Renal cortical epithelial cell (primary cell): ENCODE results near the gene KLK10. TPM values are rescaled to one million over a fixed set of nuclear protein-coding genes. Genes with fewer than 3 reads are reported as not detected.
A peak's percentile ranks its signal among the peaks of the same experiment; 100 is the strongest.
"Not testable (repeated sequence)": the region's sequence is repeated elsewhere in the genome, so short reads cannot be mapped to it uniquely, and the experiment has no call there.

Source experiments
- DNase-seq: peaks from one replicate; pipeline ENCODE4 v3.0.0-alpha.2; 2011; ENCODE audit warnings: low read depth
- total RNA-seq: library from RNA; depleted of rRNA; stranded (reverse); fragments of >200 nt; gene quantifications from 2 replicates; pipeline ENCODE4 v1.2.3, GENCODE V29; 2014

KLK10 gene
- total RNA-seq, 1 donor from 2014 or later: 0.60 TPM

GRCh38 chr19:51002089-51002532 is 17.4 kb downstream of the KLK10 start:
- no peak for DNase-seq

GRCh38 chr19:51001515-51001914 is 18.0 kb downstream of the KLK10 start, which contains the start of gene KLK8:
Gene KLK8, minus strand, starts transcription at chr19:51001604. Its CDS starts 437 bp downstream, at chr19:51001167.
- DNase-seq: no peak

GRCh38 chr19:51000981-51001380 is 18.5 kb downstream of the KLK10 start:
- no peak for DNase-seq

GRCh38 chr19:51000426-51000825 is 19.1 kb downstream of the KLK10 start:
- no peak for DNase-seq

GRCh38 chr19:50998686-50999085 is 20.8 kb downstream of the KLK10 start:
- no peak for DNase-seq

- no peak for DNase-seq
Measured at GRCh38 chr19:50998061-50998460, 21.4 kb downstream of the KLK10 start.

- no peak for DNase-seq
Measured at GRCh38 chr19:50994129-50994528, 25.4 kb downstream of the KLK10 start.

GRCh38 chr19:50992666-50993035 is 26.9 kb downstream of the KLK10 start:
- peak; percentile 38 for DNase-seq

GRCh38 chr19:50984416-50984815 is 35.1 kb downstream of the KLK10 start:
- not testable (repeated sequence) for DNase-seq

GRCh38 chr19:50983625-50984292 is 35.8 kb downstream of the KLK10 start, which contains the start of gene KLK7:
Gene KLK7, minus strand, starts transcription at chr19:50983917. Its CDS starts 1,518 bp downstream, at chr19:50982399.
- no peak for DNase-seq

- DNase-seq: no peak
Measured at GRCh38 chr19:50982186-50982585, 37.3 kb downstream of the KLK10 start.

GRCh38 chr19:50981587-50982146 is 37.8 kb downstream of the KLK10 start:
- no peak for DNase-seq

GRCh38 chr19:50980208-50980607 is 39.3 kb downstream of the KLK10 start:
- DNase-seq: no peak

- DNase-seq: no peak
Measured at GRCh38 chr19:50979758-50980157, 39.8 kb downstream of the KLK10 start.

- DNase-seq: no peak
Measured at GRCh38 chr19:50978772-50979390, 40.6 kb downstream of the KLK10 start.

GRCh38 chr19:50977626-50978025 is 41.9 kb downstream of the KLK10 start:
- no peak for DNase-seq

GRCh38 chr19:50975766-50976165 is 43.7 kb downstream of the KLK10 start:
- DNase-seq: peak; percentile 12

GRCh38 chr19:50974702-50975556 is 44.6 kb downstream of the KLK10 start:
- no peak for DNase-seq

- DNase-seq: peak; percentile 14
Measured at GRCh38 chr19:50972795-50973376, 46.6 kb downstream of the KLK10 start.

GRCh38 chr19:50969810-50970209 is 49.7 kb downstream of the KLK10 start:
- DNase-seq: not testable (repeated sequence)

GRCh38 chr19:50969413-50969760 is 50.1 kb downstream of the KLK10 start, which contains the start of gene KLK6:
Gene KLK6, minus strand, starts transcription at chr19:50969591. Its CDS starts 1,487 bp downstream, at chr19:50968104.
- DNase-seq: peak; percentile 28
